Common myeloid progenitor, CD34-positive (primary cell): ENCODE results near the gene SMKR1.

Experiments
- CTCF ChIA-PET: fragments of 350-600 bp; sonication (Branson Sonifier 250); formaldehyde crosslinking; loops from one replicate; lab custom pipeline; 2021; ENCODE audit warnings: antibody characterized with exemption; lab: Charles Lee
- POLR2A ChIA-PET: fragments of 350-600 bp; sonication (Branson Sonifier 250); formaldehyde crosslinking; loops from one replicate; lab custom pipeline; 2021; ENCODE audit warnings: antibody characterized with exemption; lab: Charles Lee
- DNase-seq, 3 donors: peaks; one replicate each; pipeline versions ENCODE4 v3.0.0 to v3.0.0-alpha.2; 2013
- H3K27ac ChIP-seq, 2 experiments: 1 replicate in 1 of 2; 2 replicates in 1 of 2; pipeline ENCODE4 v1.7.0; 2013; ENCODE audit warnings: inconsistent platforms in 2 of 2, low read length in 2 of 2, mild to moderate bottlenecking in 2 of 2, low read depth in 1 of 2, moderate library complexity in 1 of 2; ENCODE audit not compliant: severe bottlenecking in 2 of 2, insufficient read depth in 1 of 2, poor library complexity in 1 of 2
- H3K27me3 ChIP-seq, 5 experiments: replicated peaks in 2 of 5; 1 replicate in 3 of 5; 2 replicates in 2 of 5; pipeline versions ENCODE4 v1.6.1 to v1.7.0; 2013; ENCODE audit warnings: low read length in 4 of 5, mild to moderate bottlenecking in 2 of 5, moderate library complexity in 2 of 5, inconsistent platforms in 1 of 5; ENCODE audit not compliant: insufficient read depth in 5 of 5, control insufficient read depth in 4 of 5
- H3K36me3 ChIP-seq, 4 experiments: 1 replicate in 2 of 4; 2 replicates in 2 of 4; pipeline versions ENCODE4 v1.6.1 to v1.7.0; 2013; ENCODE audit warnings: low read length in 3 of 4, control low read depth in 1 of 4, mild to moderate bottlenecking in 1 of 4; ENCODE audit not compliant: control insufficient read depth in 4 of 4, insufficient read depth in 4 of 4
- H3K4me1 ChIP-seq, 4 experiments: 1 replicate in 3 of 4; 2 replicates in 1 of 4; pipeline versions ENCODE4 v1.6.1 to v1.7.1; 2013; ENCODE audit warnings: low read length in 3 of 4, mild to moderate bottlenecking in 3 of 4, control low read depth in 1 of 4, inconsistent platforms in 1 of 4, moderate library complexity in 1 of 4; ENCODE audit not compliant: control insufficient read depth in 4 of 4, insufficient read depth in 4 of 4; ENCODE audit errors: control extremely low read depth in 1 of 4
- H3K4me3 ChIP-seq, 7 experiments: 1 replicate in 4 of 7; 2 replicates in 3 of 7; pipeline versions ENCODE4 v1.5.1 to v1.7.0; 2013; ENCODE audit warnings: mild to moderate bottlenecking in 7 of 7, low read length in 6 of 7, moderate library complexity in 6 of 7, inconsistent platforms in 2 of 7, low read depth in 2 of 7, control low read depth in 1 of 7; ENCODE audit not compliant: insufficient read depth in 4 of 7, control insufficient read depth in 1 of 7; ENCODE audit errors: extremely low read depth in 1 of 7
- H3K9me3 ChIP-seq, 5 experiments: 1 replicate in 4 of 5; 2 replicates in 1 of 5; pipeline versions ENCODE4 v1.6.1 to v1.7.1; 2013; ENCODE audit warnings: low read length in 4 of 5, mild to moderate bottlenecking in 2 of 5, inconsistent platforms in 1 of 5, low read depth in 1 of 5, moderate library complexity in 1 of 5; ENCODE audit not compliant: control insufficient read depth in 4 of 5, insufficient read depth in 2 of 5; ENCODE audit errors: control extremely low read depth in 1 of 5
- WGBS: methylation state at CpG from one replicate; pipeline ENCODE4 v1.1.5; 2013; ENCODE audit not compliant: insufficient coverage; 5-methylcytosine and 5-hydroxymethylcytosine counted together

SMKR1 gene

DNA sequence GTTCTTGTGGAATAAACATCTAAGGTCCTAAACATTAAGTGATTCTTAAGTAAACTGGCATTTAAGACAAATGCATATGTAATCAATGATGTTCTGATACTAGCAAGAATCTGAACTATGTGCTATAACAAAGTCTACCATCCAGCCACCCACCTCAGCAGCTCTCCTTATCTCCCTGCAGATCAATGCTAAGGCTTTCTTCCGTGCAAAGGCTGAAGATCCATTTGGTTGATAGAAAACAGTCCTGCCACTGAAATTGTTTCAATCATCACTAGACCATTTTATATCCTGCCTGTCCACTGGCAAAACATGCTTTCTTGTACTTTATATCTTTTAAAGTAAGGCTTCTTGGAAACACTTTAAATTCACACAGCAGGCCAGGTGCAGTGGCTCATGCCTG, 6.3 kb upstream of the SMKR1 start:
- Histone ChIP-seq H3K27ac (no peak overlapping the region), H3K9me3 (no peaks in the 10 kb centered on the region), H3K4me3 (no peak overlapping the region), H3K36me3 (no peaks in the 10 kb centered on the region), H3K4me1 (peaks cover 0 to 10% (median 0%) of the 10 kb centered on the region in 4 experiments), H3K27me3 (no peaks in the 10 kb centered on the region)
- ChIA-PET POLR2A (no interaction called here), CTCF (no interaction called here)
- no peak for DNase-seq
- 73% methylated on average over 1 of the region's 1 CpG for WGBS

DNA sequence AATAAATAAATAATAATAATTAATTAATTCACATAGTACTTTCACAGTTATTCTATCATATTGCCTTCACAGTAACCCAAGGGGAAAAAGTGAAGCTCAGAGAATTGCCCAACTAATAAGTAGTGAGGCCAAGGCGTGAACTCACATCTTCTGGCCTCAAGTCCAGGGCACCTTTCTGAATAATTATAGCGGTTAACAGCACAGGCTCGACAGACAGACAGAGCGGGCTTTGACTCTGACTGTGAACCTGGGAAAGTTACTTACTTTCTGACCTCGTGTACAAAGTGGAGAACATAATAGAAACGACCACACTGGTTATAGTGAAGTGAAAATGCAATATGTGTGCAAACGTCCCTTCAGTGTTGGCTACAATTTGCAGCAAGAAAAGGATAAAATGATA, 5.7 kb upstream of the SMKR1 start:
- H3K9me3 ChIP-seq = no peaks in the 10 kb centered on the region
- 80% methylated on average over 7 of the region's 7 CpGs for WGBS
- no peaks in the 10 kb centered on the region for H3K27me3 ChIP-seq
- no peaks in the 10 kb centered on the region for H3K36me3 ChIP-seq
- H3K4me3 ChIP-seq = no peak overlapping the region
- ChIA-PET POLR2A (interaction anchor here (1.2 kb wide), 1 partner anchor 323 kb away, joined by 4 read pairs; no protein-coding TSS in a partner anchor), CTCF (no interaction called here)
- no peak for DNase-seq
- H3K27ac ChIP-seq = no peak overlapping the region
- peaks cover 0 to 10% (median 2%) of the 10 kb centered on the region in 4 experiments for H3K4me1 ChIP-seq

DNA sequence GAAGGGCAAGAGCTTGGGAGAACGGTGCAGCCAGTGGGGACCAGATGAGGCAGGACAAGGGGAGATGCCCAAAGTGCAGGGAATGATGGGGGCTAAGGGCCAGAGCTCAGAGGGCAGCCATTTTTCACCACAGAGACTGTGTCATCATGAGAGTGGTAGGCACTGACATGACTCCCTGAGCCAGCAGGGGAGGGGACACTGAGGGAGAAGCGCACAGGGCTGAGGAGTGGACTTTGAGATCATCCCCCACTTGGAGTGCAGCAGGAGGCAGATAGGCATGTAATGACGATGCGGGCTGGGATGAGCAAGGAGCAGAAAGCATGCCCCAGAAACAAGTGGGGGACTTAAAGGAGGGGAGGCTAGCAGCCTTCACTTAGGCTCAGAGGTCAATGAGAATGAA, 5.2 kb upstream of the SMKR1 start:
- ChIA-PET POLR2A (interaction anchor here (1.2 kb wide), 1 partner anchor 323 kb away, joined by 4 read pairs; no protein-coding TSS in a partner anchor), CTCF (no interaction called here)
- WGBS = 96% methylated on average over 4 of the region's 4 CpGs
- Histone ChIP-seq H3K4me1 (peaks cover 0 to 12% (median 6%) of the 10 kb centered on the region in 4 experiments), H3K27ac (no peak overlapping the region), H3K27me3 (no peaks in the 10 kb centered on the region), H3K4me3 (no peak overlapping the region), H3K9me3 (no peaks in the 10 kb centered on the region), H3K36me3 (no peaks in the 10 kb centered on the region)
- DNase-seq = no peak

DNA sequence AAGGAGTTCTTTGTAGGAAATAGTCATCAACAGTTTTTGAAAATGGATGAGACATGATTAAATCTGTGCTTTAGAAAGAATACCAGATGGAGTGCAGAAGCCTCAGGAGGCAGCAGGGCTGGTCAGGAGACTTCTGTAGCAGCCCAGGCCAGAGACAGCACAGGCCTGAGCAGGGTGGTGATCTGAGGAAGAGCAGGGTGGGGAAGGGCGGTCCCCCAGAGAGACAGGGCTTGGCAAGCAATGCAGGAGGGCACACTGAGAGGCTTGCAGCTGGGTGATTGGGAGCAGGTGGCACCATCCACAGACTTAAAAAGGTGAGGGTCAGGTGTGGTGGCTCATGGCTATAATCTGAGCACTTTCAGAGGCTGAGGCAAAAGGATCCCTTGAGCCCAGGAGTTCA, 4.3 kb upstream of the SMKR1 start:
- WGBS = 100% methylated on average over 1 of the region's 1 CpG
- H3K27me3 ChIP-seq = peaks cover 0 to under 1% (median 0%) of the 10 kb centered on the region in 5 experiments
- peaks cover 0 to 20% (median 10%) of the 10 kb centered on the region in 4 experiments for H3K4me1 ChIP-seq
- no peak overlapping the region for H3K27ac ChIP-seq
- DNase-seq = no peak
- H3K9me3 ChIP-seq = no peaks in the 10 kb centered on the region
- ChIA-PET CTCF (no interaction called here), POLR2A (interaction anchor here (0.6 kb wide), 1 partner anchor 119 kb away, joined by 3 read pairs; no protein-coding TSS in a partner anchor)
- no peaks in the 10 kb centered on the region for H3K36me3 ChIP-seq
- H3K4me3 ChIP-seq = no peak overlapping the region

DNA sequence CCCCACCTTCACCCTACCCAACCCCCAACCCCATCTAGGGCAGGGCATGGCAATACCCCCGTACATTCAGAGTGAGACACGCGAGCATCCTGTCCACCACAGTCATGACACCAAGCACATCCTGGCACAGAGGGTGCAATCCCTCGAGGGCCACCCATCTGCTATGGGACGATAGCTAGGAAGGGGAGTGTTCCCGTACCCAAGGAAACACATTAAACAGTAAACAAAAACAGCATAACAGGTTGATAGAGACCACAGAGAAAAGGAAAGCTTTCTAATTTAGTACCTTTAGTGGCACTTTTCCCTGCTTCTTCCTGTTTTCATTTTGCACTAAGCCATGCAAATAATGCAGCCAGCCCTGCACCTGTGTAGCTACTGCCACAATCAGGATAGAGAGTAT, 2.3 kb upstream of the SMKR1 start:
- CTCF ChIA-PET = interaction anchor here (0.8 to 2.7 kb wide), 4 partner anchors 15 to 107 kb away, joined by 3 to 7 read pairs (median 4); no protein-coding TSS in a partner anchor
- H3K4me3 ChIP-seq = no peak overlapping the region
- WGBS = 93% methylated on average over 2 of the region's 6 CpGs
- H3K36me3 ChIP-seq = no peaks in the 10 kb centered on the region
- peak in 2 of 3 donors; percentile 39 to 44 for DNase-seq
- H3K27me3 ChIP-seq = peaks cover 0 to 2% (median 0%) of the 10 kb centered on the region in 5 experiments
- POLR2A ChIA-PET = no interaction called here
- no peak overlapping the region for H3K27ac ChIP-seq
- peaks cover 0 to 17% (median 14%) of the 10 kb centered on the region in 4 experiments for H3K4me1 ChIP-seq
- no peaks in the 10 kb centered on the region for H3K9me3 ChIP-seq

DNA sequence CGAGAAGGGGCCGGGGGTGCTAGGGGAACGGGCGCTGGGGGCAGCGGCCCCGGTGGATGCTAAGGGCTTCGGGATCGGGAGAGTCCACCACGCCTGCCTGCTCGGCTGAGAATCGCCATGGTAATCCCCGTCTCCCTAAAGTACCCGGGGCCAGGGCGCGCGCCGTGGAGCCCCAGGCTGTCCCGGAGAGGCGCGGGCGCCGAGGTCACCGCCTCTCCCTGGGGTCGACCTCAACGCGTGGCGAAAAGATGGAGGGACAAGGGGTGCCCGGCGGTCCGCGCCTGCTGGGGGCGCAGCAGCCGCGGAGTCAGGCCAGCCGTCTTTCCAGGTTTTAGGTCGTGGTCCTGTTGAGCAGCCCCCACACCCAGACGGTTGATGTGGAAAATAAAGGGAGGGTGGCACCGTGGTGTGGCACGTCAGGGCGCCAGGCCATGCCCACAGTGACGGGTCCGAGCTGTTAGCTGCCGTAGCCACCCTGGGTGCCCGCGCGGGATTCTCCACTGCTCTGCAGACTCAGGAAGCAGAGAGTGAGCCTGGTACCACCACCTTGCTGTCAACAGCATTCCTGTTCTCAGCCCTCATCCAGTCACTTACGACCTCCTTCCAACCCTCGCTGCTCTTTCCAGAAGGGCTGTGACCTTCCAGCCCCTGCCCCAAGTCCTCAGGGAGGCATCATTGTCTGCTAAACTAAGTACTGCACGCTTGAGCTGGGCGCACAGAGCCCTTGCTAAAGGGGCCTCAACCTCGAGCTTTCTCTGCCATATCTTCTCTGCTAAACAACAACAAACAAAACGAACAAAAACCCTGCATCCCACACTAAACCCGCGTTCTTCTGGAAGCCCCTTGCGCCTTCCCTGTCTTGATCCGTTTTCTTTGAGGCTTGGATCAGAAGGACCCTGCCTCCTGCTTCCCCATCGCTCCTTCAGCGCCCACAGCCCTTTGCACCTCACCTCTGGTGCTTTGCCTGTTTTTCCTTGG, 666 bp downstream of the SMKR1 start:
- Histone ChIP-seq H3K36me3 (no peaks in the 10 kb centered on the region), H3K9me3 (no peaks in the 10 kb centered on the region), H3K27me3 (peaks cover 0 to 2% (median 0%) of the 10 kb centered on the region in 5 experiments), H3K27ac (no peak overlapping the region), H3K4me1 (peaks cover 0 to 16% (median 11%) of the 10 kb centered on the region in 4 experiments), H3K4me3 (peak overlapping the region; percentile 51 to 85 (median 68))
- ChIA-PET CTCF (interaction anchor here (1.0 to 1.4 kb wide), 3 partner anchors 71 to 423 kb away, joined by 3 to 4 read pairs (median 3); no protein-coding TSS in a partner anchor), POLR2A (interaction anchor here (0.9 kb wide), 1 partner anchor 107 kb away, joined by 3 read pairs; no protein-coding TSS in a partner anchor)
- WGBS = 21% methylated on average over 47 of the region's 58 CpGs
- DNase-seq = peak in 2 of 3 donors; percentile 23 to 37
